Central memory CD8-positive, alpha-beta T cell (primary cell): ENCODE results near the gene ITGB8.
"Not testable (repeated sequence)": the region's sequence is repeated elsewhere in the genome, so short reads cannot be mapped to it uniquely, and the experiment has no call there.

Source experiments
- ATAC-seq: fragments of 150-1000 bp; cut with Tn5 transposase; replicated peaks from 2 replicates; pipeline ENCODE4 v1.10.0; 2022; ENCODE audit warnings: mild to moderate bottlenecking, moderate FRiP score, moderate number of reproducible peaks; ENCODE audit not compliant: poor library complexity, severe bottlenecking; ENCODE audit errors: extremely low read depth
- DNase-seq, 2 donors: peaks; one replicate each; pipeline ENCODE4 v3.0.0; 2021; ENCODE audit warnings: low spot score in 2 of 2
- H3K27ac Mint-ChIP-seq: one replicate; pipeline ENCODE4 v1.8.0; 2022; ENCODE audit warnings: low read depth, mild to moderate bottlenecking, moderate library complexity, mixed read lengths
- H3K27me3 Mint-ChIP-seq: one replicate; pipeline ENCODE4 v1.8.0; 2022; ENCODE audit warnings: mixed read lengths
- H3K36me3 Mint-ChIP-seq: one replicate; pipeline ENCODE4 v1.8.0; 2022; ENCODE audit warnings: mild to moderate bottlenecking, moderate library complexity, mixed read lengths; ENCODE audit not compliant: insufficient read depth
- H3K4me1 Mint-ChIP-seq: one replicate; pipeline ENCODE4 v1.8.0; 2022; ENCODE audit warnings: mixed read lengths
- H3K4me3 Mint-ChIP-seq: one replicate; pipeline ENCODE4 v1.8.0; 2022; ENCODE audit warnings: mild to moderate bottlenecking, moderate library complexity, mixed read lengths
- H3K9me3 Mint-ChIP-seq: one replicate; pipeline ENCODE4 v1.8.0; 2022; ENCODE audit warnings: mixed read lengths

Gene ITGB8

DNA sequence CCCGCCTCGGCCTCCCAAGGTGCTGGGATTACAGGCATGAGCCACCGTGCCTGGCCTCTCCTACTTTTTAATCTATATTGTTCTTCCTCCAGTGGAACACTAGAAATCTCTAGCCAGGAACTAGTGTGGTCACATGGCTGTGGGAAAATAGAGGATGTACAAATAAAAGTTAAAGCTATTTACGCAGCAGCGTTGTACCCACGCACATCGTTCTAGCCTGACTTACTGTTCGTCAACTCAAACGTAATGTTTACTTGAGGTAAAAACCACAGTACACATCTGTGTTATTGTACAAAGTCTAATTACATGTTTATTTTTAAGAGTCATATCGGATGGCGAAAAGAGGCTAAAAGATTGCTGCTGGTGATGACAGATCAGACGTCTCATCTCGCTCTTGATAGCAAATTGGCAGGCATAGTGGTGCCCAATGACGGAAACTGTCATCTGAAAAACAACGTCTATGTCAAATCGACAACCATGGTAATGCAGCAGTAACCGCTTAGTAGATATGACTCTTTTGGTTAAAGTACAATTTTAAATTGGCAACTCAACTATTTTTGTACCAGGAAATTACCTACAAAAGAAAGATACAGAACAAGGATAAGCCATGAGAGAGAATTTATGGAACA is 50.8 kb downstream of the ITGB8 start:
- H3K4me1 Mint-ChIP-seq: no peaks in the 10 kb centered on the region

DNA sequence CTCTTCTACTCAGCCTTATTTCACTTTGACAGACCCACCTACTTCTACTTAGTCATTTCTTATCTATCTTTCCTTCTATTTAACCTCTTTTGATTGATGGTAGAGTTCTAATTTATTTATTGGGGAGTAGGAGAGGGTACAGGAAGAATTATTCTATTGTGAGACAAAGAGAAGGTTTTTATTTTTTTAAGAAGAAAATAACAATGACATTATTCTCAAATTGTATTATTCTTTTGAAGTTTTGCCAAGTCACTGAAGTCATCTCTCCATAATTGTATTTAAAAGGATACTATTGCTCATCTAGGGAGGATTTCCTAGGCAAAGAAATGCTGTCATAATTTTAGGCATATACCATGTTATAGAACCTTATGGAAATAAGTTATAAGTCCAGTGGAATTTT is 52.7 kb downstream of the ITGB8 start:
- no peaks in the 10 kb centered on the region for H3K9me3 Mint-ChIP-seq
- no peaks in the 10 kb centered on the region for H3K4me1 Mint-ChIP-seq
- H3K27ac Mint-ChIP-seq: no peak overlapping the region
- H3K4me3 Mint-ChIP-seq: no peak overlapping the region
- ATAC-seq: no peak
- H3K27me3 Mint-ChIP-seq: no peaks in the 10 kb centered on the region
- H3K36me3 Mint-ChIP-seq: no peaks in the 10 kb centered on the region
- no peak for DNase-seq

More for the DNA sequence above, 50.8 kb downstream of the ITGB8 start:
- Mint-ChIP-seq H3K9me3 (no peaks in the 10 kb centered on the region), H3K27ac (no peak overlapping the region), H3K36me3 (no peaks in the 10 kb centered on the region), H3K27me3 (no peaks in the 10 kb centered on the region), H3K4me3 (no peak overlapping the region)
- no peak for DNase-seq
- ATAC-seq: no peak

DNA sequence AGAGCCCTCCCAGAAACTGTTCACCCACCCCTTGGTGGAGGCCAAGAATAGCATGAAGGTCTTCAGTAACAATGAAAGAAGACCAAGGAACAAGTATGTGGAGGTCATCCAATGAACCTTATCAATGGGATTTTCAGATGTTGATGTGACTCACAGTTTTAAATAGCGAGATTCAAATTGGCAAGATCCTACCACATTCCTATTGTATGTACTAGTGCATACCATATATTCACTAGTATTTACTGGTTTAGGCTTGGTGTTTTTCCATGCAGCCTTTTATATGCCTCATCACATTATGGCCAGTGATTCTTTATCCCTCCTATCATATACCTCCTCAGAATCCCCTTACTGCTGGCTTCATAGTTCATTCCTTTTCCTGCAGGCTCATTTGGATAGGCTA is 54.4 kb downstream of the ITGB8 start:
- Mint-ChIP-seq H3K4me3 (no peak overlapping the region), H3K36me3 (no peaks in the 10 kb centered on the region), H3K4me1 (no peaks in the 10 kb centered on the region), H3K9me3 (no peaks in the 10 kb centered on the region), H3K27ac (no peak overlapping the region), H3K27me3 (no peaks in the 10 kb centered on the region)
- no peak for ATAC-seq
- DNase-seq: no peak

DNA sequence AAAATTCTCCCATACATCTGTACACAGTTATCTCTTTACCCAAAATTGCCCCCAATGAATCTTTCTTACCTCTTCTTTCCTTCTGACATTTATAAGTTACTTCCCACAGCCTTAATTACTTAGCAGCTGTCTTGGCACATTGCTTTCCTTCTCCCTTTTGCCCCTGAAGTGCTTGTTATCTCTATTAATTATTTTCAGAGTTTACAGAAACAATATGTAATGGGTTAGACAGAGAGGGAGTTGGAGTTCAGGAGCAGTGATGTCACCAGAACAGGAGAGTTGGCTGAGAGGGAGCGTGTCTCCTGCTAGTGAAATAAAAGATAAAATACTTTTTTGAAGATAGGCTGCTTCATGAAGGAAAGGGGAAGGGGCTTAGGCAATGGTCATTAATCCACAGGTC is 57.4 kb downstream of the ITGB8 start:
- DNase-seq: no peak
- no peaks in the 10 kb centered on the region for H3K4me1 Mint-ChIP-seq
- H3K27me3 Mint-ChIP-seq: no peaks in the 10 kb centered on the region
- no peak for ATAC-seq
- no peak overlapping the region for H3K4me3 Mint-ChIP-seq
- no peaks in the 10 kb centered on the region for H3K36me3 Mint-ChIP-seq
- no peak overlapping the region for H3K27ac Mint-ChIP-seq
- peaks cover 6% of the 10 kb centered on the region for H3K9me3 Mint-ChIP-seq

DNA sequence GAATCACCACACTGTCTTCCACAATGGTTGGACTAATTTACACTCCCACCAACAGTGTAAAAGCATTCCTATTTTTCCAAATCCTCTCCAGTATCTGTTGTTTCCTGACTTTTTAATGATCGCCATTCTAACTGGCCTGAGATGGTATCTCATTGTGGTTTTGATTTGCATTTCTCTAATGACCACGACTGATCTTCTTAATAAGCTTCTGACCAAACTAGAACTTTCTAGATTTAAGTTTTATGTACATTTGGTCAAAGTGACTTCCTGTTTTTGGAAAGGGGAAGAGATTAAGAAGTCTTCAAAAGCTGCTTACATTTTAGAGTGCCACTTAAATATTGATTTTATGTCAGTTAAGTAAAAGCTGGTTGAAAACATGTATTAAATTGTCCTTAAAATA is 58.5 kb downstream of the ITGB8 start:
- H3K9me3 Mint-ChIP-seq, DNase-seq, H3K36me3 Mint-ChIP-seq, ATAC-seq, H3K27ac Mint-ChIP-seq, H3K27me3 Mint-ChIP-seq, H3K4me3 Mint-ChIP-seq, H3K4me1 Mint-ChIP-seq: not testable (repeated sequence)

DNA sequence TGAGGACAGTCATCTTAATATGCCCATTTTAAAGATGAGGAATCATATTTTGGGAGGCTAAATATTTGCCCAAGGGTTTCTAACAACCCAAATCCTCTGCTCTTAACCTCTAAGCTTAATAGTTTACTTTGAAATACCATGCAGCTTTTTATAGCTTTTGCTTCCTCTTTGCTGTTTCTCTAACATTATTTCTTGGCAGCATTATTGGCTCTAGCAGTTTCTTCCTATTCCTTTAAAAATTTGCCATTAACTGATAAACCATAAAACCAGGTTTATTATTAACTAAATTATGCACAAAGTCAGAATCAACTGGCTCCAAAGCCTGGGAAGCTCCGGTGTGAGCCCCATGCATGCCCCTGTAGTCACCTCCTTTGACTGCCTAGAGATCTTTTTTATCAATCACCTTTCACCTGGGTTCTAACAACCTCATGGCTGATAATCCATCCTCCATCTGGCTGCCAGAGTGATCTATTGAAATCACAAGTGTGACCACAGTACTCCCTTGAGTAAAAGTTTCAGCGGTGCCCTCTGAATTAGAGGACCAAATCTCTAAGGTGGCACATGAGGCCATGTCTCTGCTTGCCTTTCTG is 62.4 kb downstream of the ITGB8 start:
- Mint-ChIP-seq H3K4me1 (no peaks in the 10 kb centered on the region), H3K36me3 (peaks cover 1% of the 10 kb centered on the region), H3K9me3 (peaks cover 6% of the 10 kb centered on the region), H3K27me3 (no peaks in the 10 kb centered on the region), H3K27ac (no peak overlapping the region), H3K4me3 (no peak overlapping the region)
- no peak for DNase-seq
- no peak for ATAC-seq

DNA sequence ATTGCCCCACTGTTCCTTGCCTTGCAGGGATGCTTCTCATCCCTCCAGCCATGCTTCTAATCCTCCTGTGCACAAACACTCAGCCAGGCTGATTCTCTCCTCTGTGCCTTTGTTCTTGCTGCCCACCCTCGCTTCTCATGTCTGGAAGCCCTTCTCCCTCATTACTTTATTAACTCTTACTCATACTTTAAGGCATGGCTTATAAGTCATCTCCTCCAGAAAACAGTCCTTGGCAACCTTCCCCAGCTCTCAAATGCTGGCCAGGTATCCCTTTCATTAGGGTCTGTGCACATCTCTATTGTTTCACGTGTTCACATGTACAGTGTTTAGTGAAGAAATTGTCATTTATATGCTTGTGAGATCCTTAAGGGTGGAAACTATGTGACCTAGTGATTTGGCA is 62.9 kb downstream of the ITGB8 start:
- Mint-ChIP-seq H3K4me3 (no peak overlapping the region), H3K27ac (no peak overlapping the region), H3K36me3 (peaks cover 1% of the 10 kb centered on the region), H3K27me3 (no peaks in the 10 kb centered on the region), H3K4me1 (no peaks in the 10 kb centered on the region), H3K9me3 (peaks cover 6% of the 10 kb centered on the region)
- ATAC-seq (no peak), DNase-seq (no peak)

DNA sequence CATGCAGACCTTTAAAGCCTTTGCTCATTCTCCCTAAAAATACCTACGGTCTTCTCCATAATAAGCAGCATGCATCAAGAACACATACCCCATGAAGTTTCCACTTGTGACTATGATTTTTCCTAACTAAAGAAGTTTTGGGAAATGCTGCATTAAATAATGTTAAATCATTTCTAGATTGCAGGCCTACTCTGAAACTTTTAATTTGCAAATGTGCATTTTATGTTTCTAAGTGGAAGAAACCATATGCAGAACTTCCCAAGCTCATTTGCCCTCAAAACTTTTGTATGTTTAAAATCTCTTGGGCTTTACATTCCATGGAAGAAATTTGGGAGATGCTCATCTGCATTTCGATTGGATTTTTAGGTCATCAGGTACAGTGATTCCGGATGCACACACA is 63.6 kb downstream of the ITGB8 start:
- peaks cover 6% of the 10 kb centered on the region for H3K9me3 Mint-ChIP-seq
- peaks cover 1% of the 10 kb centered on the region for H3K36me3 Mint-ChIP-seq
- no peak overlapping the region for H3K4me3 Mint-ChIP-seq
- ATAC-seq: no peak
- H3K27ac Mint-ChIP-seq: no peak overlapping the region
- no peaks in the 10 kb centered on the region for H3K4me1 Mint-ChIP-seq
- DNase-seq: no peak
- H3K27me3 Mint-ChIP-seq: no peaks in the 10 kb centered on the region

DNA sequence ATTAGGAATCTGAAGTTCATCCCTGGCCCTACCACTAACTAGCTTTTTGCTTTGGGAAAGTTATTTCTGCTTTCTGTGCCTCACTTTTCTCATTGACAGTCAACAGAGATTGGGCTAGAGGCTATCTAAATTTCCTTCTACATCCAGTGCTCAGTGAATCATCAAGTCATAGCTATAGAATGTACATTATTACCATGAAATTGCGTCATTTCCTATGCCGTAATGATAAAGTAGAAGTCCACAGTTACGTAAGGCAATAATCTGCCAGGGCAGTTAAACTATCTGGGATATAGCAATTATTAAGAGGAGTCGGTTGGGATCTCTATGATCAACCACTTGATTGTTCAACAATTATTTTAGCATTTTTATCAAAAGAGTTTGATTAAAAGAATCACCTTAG is 64.4 kb downstream of the ITGB8 start:
- DNase-seq: no peak
- no peaks in the 10 kb centered on the region for H3K4me1 Mint-ChIP-seq
- ATAC-seq: no peak
- H3K9me3 Mint-ChIP-seq: peaks cover 6% of the 10 kb centered on the region
- peaks cover 1% of the 10 kb centered on the region for H3K36me3 Mint-ChIP-seq
- no peaks in the 10 kb centered on the region for H3K27me3 Mint-ChIP-seq
- H3K4me3 Mint-ChIP-seq: no peak overlapping the region
- H3K27ac Mint-ChIP-seq: no peak overlapping the region

DNA sequence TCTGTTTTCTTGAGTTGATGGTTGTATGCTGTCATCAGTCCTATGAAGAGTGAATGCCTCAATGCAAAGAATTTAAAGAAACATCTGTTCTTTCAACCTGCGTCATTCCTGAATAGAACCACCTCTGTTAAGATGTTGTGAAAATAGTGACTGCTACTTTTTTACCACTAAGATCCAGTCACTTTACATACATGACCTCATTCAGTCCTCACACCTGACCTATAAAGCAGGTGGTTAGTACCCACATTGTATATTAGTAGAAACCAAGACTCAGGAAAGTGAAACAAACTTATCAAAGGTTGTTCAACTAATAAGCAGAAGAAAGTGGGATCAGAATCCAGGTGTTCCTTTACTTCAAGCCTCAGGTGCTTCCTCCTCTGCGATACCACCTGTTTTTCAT is 64.8 kb downstream of the ITGB8 start:
- H3K27ac Mint-ChIP-seq: no peak overlapping the region
- no peaks in the 10 kb centered on the region for H3K4me1 Mint-ChIP-seq
- H3K4me3 Mint-ChIP-seq: no peak overlapping the region
- no peak for ATAC-seq
- DNase-seq: no peak
- H3K36me3 Mint-ChIP-seq: peaks cover 1% of the 10 kb centered on the region
- H3K9me3 Mint-ChIP-seq: peaks cover 6% of the 10 kb centered on the region
- no peaks in the 10 kb centered on the region for H3K27me3 Mint-ChIP-seq

DNA sequence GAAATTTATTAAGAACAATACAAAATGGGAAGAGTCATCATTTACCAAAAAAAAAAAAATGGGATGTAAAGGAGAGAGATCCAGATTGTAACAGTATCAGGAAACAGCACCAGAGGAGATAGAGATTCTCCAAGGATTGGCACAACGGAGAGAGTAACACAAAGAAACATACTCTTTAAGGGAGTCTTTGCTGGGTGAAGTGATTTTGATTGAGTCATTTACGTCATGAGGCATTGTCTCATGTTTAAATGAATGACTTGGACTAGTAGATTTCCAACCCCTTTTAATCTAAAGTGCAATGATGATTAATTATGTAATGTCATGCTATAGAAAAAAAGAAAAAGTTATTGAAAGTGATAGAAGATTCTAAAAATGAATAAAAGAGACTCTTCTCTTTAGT is 68.8 kb downstream of the ITGB8 start:
- no peaks in the 10 kb centered on the region for H3K36me3 Mint-ChIP-seq
- no peaks in the 10 kb centered on the region for H3K27me3 Mint-ChIP-seq
- H3K4me1 Mint-ChIP-seq: no peaks in the 10 kb centered on the region
- no peaks in the 10 kb centered on the region for H3K9me3 Mint-ChIP-seq
- no peak overlapping the region for H3K4me3 Mint-ChIP-seq
- no peak for ATAC-seq
- no peak overlapping the region for H3K27ac Mint-ChIP-seq
- DNase-seq: no peak

DNA sequence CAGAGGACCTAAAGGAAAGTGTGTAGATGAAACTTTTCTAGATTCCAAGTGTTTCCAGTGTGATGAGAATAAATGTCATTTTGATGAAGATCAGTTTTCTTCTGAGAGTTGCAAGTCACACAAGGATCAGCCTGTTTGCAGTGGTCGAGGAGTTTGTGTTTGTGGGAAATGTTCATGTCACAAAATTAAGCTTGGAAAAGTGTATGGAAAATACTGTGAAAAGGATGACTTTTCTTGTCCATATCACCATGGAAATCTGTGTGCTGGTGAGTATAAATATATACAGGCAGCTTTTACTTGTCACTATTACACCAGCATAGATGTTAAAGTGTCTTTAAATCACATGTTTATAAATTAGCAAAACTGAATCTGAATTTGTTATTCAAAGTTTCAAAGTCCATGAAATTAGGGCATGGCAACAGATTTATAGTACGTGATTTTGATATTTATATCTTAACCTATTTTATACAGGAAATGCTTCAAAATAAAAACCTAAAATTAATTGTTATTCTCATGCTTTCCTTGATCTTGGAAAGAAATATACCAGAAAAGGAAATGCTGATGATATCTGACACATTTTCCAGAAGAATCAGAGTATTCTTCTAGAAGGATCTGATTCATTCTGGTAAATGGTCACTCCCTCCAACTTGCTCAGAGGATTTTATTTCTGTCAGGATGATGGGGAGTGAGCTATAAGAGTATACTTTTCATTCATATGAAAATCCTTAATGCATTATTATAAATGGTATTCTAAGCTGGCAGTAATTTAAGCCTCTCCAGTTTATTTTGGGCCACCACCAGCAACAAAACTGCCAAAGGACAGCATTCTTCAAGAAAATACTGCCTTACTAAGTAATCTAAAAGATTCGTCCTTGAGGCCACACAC is 71.4 kb downstream of the ITGB8 start:
- ATAC-seq (no peak), DNase-seq (no peak)
- Mint-ChIP-seq H3K4me3 (no peak overlapping the region), H3K27ac (no peak overlapping the region), H3K27me3 (no peaks in the 10 kb centered on the region), H3K9me3 (no peaks in the 10 kb centered on the region), H3K36me3 (peaks cover 4% of the 10 kb centered on the region), H3K4me1 (no peaks in the 10 kb centered on the region)

DNA sequence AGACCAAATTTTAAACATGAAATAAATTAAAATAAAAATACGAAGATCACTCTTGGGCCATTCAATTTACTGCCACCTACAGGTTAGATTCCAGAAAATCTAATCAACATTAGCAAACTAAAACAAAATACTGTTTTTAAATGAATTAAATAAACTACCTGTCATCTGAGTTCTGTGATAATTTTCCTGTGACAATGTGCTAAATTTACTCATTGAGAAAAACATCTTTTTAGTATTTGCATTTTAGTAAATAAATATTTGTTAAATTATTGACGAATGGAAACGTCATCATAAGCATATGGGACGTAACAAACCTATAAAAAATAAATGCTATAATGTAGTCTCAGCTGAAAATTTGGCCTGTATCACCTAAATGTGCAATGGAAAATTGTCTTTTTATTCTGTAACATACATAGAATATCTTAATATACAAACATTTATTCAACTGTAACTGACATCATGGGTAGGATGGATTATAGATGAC is 72.1 kb downstream of the ITGB8 start:
- DNase-seq (no peak), ATAC-seq (no peak)
- H3K4me3 Mint-ChIP-seq: no peak overlapping the region
- no peaks in the 10 kb centered on the region for H3K27me3 Mint-ChIP-seq
- H3K27ac Mint-ChIP-seq: no peak overlapping the region
- no peaks in the 10 kb centered on the region for H3K4me1 Mint-ChIP-seq
- H3K36me3 Mint-ChIP-seq: peaks cover 4% of the 10 kb centered on the region
- no peaks in the 10 kb centered on the region for H3K9me3 Mint-ChIP-seq
